ENCODE data around the gene CA14.

- no peak for TF ChIP-seq POLR2A (IDR thresholded peaks at IDR 0.05)
- peak; percentile 55 to 86 (median 70) for TF ChIP-seq CTCF (IDR thresholded peaks at IDR 0.05)
These were observed 23.7 kb downstream of the CA14 start for GRCh38 chr1:150281221-150281757.

Measured in body of pancreas (tissue), 4 donors.